A549 (cell line): ENCODE results near the gene DUSP11.

Experiments used
- BHLHE40 ChIP-seq: IDR thresholded peaks from 2 replicates; pipeline ENCODE4 v1.6.1; 2012; ENCODE audit warnings: low read depth, low read length, inconsistent platforms
- CTCF ChIP-seq: fragments of >200 bp; sonication (Bioruptor Twin); formaldehyde crosslinking; IDR thresholded peaks from 3 replicates; pipeline ENCODE4 v1.5.1; 2016
- JUNB ChIP-seq: fragments of >200 bp; sonication (Bioruptor Twin); formaldehyde crosslinking; IDR thresholded peaks from 2 replicates; pipeline ENCODE4 v1.6.1; 2016
- KDM5A ChIP-seq: fragments of 200-600 bp; sonication (generic); IDR thresholded peaks from 2 replicates; pipeline ENCODE4 v1.6.1; 2016; ENCODE audit warnings: antibody characterized with exemption, mild to moderate bottlenecking
- MAFK ChIP-seq: fragments of 450-650 bp; IDR thresholded peaks from 2 replicates; pipeline ENCODE4 v1.6.1; 2014; ENCODE audit not compliant: partially characterized antibody
- MAZ ChIP-seq: fragments of 150-350 bp; IDR thresholded peaks from 2 replicates; pipeline ENCODE4 v1.6.1; 2014; ENCODE audit warnings: antibody characterized with exemption, low read depth, low read length, borderline replicate concordance
- POLR2A ChIP-seq: IDR thresholded peaks from 2 replicates; pipeline ENCODE4 v1.6.1; 2012; ENCODE audit warnings: mild to moderate bottlenecking, low read length
- REST ChIP-seq: fragments of 200-600 bp; sonication (generic); IDR thresholded peaks from 2 replicates; pipeline ENCODE4 v1.6.1; 2016; ENCODE audit warnings: antibody characterized with exemption, mild to moderate bottlenecking, moderate library complexity
- SREBF2 ChIP-seq: fragments of 450-650 bp; IDR thresholded peaks from 2 replicates; pipeline ENCODE4 v1.6.1; 2014; ENCODE audit warnings: mild to moderate bottlenecking, moderate library complexity

DNA sequence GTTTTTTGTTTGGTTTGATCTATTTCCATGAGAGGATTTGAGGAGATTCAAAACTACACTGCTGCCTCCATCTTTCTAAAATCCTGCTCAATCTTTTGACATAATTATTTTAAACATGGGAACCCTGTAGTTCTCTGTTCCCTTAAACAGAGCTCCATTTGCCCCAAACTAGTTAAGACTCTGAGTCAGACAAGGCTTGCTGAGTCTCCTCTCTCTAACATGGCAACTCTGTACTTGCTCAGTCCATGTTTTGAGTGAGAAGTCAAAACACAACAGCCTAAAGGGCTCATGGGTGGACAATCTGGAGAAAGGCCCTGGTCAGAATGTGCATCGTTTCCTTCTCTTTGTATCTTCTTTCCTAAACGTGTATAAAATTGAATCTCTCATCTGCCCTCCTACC, 41.8 kb upstream of the DUSP11 start:
- no peak for TF ChIP-seq POLR2A
- no peak for TF ChIP-seq CTCF
- no peak for TF ChIP-seq KDM5A
- TF ChIP-seq SREBF2, result no peak
- TF ChIP-seq JUNB, result no peak
- TF ChIP-seq REST, result no peak
- no peak for TF ChIP-seq BHLHE40
- no peak for TF ChIP-seq MAFK
- TF ChIP-seq MAZ, result no peak
